SK-N-SH (cell line): ENCODE results near the gene TICAM1. TPM values are rescaled to one million over a fixed set of nuclear protein-coding genes. Genes with fewer than 3 reads are reported as not detected.
"Not testable (repeated sequence)": the region's sequence is repeated elsewhere in the genome, so short reads cannot be mapped to it uniquely, and the experiment has no call there.

Experiments used
- CTCF ChIA-PET: fragments of 300-600, 350-600 bp; formaldehyde crosslinking; extraction: SDS; loops from one replicate; lab custom pipeline; 2021; lab: Yijun Ruan, JAX
- POLR2A ChIA-PET: fragments of 350-600 bp; sonication (Branson Sonifier 250); formaldehyde crosslinking; extraction: SDS; loops from one replicate; lab custom pipeline; 2020; ENCODE audit warnings: antibody characterized with exemption, inconsistent platforms; lab: Yijun Ruan, JAX
- DNase-seq: peaks from one replicate; pipeline ENCODE4 v3.0.0; 2012
- H2AFZ ChIP-seq: fragments of 200-600 bp; sonication (generic); 2 replicates; pipeline ENCODE4 v1.8.1; 2016; ENCODE audit warnings: antibody characterized with exemption, mild to moderate bottlenecking, low read depth
- H3F3A ChIP-seq: fragments of 200-600 bp; sonication (generic); replicated peaks from 2 replicates; pipeline ENCODE3; 2016; ENCODE audit warnings: antibody characterized with exemption, mild to moderate bottlenecking; ENCODE audit not compliant: insufficient read depth
- H3K27ac ChIP-seq, 2 experiments: fragments of 200-500 bp in 1 of 2; fragments of 200-600 bp in 1 of 2; sonication (Bioruptor generic) in 1 of 2; sonication (generic), shearing (Covaris generic) in 1 of 2; 2 replicates each; pipeline versions ENCODE4 v1.5.1 to v1.6.1; 2014 to 2016; ENCODE audit warnings: low read depth in 2 of 2, inconsistent platforms in 1 of 2, low read length in 1 of 2, mild to moderate bottlenecking in 1 of 2, mixed read lengths in 1 of 2
- H3K27me3 ChIP-seq: fragments of 200-600 bp; sonication (generic), shearing (Covaris generic); 2 replicates; pipeline ENCODE4 v1.6.1; 2016; ENCODE audit warnings: mixed run types; ENCODE audit not compliant: insufficient read depth
- H3K36me3 ChIP-seq, 2 experiments: fragments of 200-500 bp in 1 of 2; fragments of 200-600 bp in 1 of 2; sonication (Bioruptor generic) in 1 of 2; sonication (generic) in 1 of 2; replicated peaks in 1 of 2; 2 replicates each; pipeline versions ENCODE3 to v1.5.1; 2014 to 2016; ENCODE audit warnings: low read length in 1 of 2, mild to moderate bottlenecking in 1 of 2; ENCODE audit not compliant: insufficient read depth in 2 of 2, control insufficient read depth in 1 of 2
- H3K4me1 ChIP-seq, 2 experiments: fragments of 200-500 bp in 1 of 2; fragments of 200-600 bp in 1 of 2; sonication (Bioruptor generic) in 1 of 2; sonication (generic), shearing (Covaris generic) in 1 of 2; 2 replicates each; pipeline versions ENCODE4 v1.5.1 to v1.6.1; 2014 to 2016; ENCODE audit warnings: low read depth in 1 of 2, low read length in 1 of 2, mixed run types in 1 of 2; ENCODE audit not compliant: insufficient read depth in 2 of 2, control insufficient read depth in 1 of 2
- H3K4me2 ChIP-seq: fragments of 200-600 bp; sonication (generic), shearing (Covaris generic); 2 replicates; pipeline ENCODE4 v1.6.1; 2017; ENCODE audit warnings: mixed run types
- H3K4me3 ChIP-seq, 2 experiments: fragments of 200-500 bp in 1 of 2; fragments of 200-600 bp in 1 of 2; sonication (Bioruptor generic) in 1 of 2; sonication (generic), shearing (Covaris generic) in 1 of 2; 2 replicates each; pipeline versions ENCODE4 v1.5.1 to v1.8.1; 2014 to 2016; ENCODE audit warnings: low read depth in 2 of 2, inconsistent platforms in 1 of 2, low read length in 1 of 2, mild to moderate bottlenecking in 1 of 2, mixed read lengths in 1 of 2, moderate library complexity in 1 of 2
- H3K79me2 ChIP-seq: fragments of 200-600 bp; sonication (generic); 2 replicates; pipeline ENCODE4 v1.8.1; 2017; ENCODE audit warnings: mild to moderate bottlenecking; ENCODE audit not compliant: insufficient read depth
- H3K9ac ChIP-seq: fragments of 200-600 bp; sonication (generic); 2 replicates; pipeline ENCODE4 v1.6.1; 2017; ENCODE audit warnings: mixed run types
- H3K9me2 ChIP-seq: fragments of 200-600 bp; sonication (generic); 2 replicates; pipeline ENCODE4 v1.6.1; 2017; ENCODE audit warnings: mixed run types
- H3K9me3 ChIP-seq: fragments of 200-600 bp; sonication (generic); 2 replicates; pipeline ENCODE4 v1.6.1; 2017; ENCODE audit warnings: mixed run types, mild to moderate bottlenecking, moderate library complexity
- H4K20me1 ChIP-seq: fragments of 200-600 bp; sonication (generic); 2 replicates; pipeline ENCODE4 v1.6.1; 2017; ENCODE audit warnings: mild to moderate bottlenecking, mixed run types; ENCODE audit not compliant: insufficient read depth
- CTCF ChIP-seq: fragments of 200-600 bp; sonication (generic); IDR thresholded peaks from 2 replicates; pipeline ENCODE4 v1.6.1; 2017; ENCODE audit warnings: antibody characterized with exemption, mild to moderate bottlenecking, moderate library complexity
- EP300 ChIP-seq, 2 experiments: IDR thresholded peaks; 2 replicates each; pipeline versions ENCODE4 v1.4.0 to v1.6.1; 2012; ENCODE audit warnings: borderline replicate concordance in 1 of 2, low read depth in 1 of 2, low read length in 1 of 2
- EZH2phosphoT487 ChIP-seq: fragments of 200-600 bp; sonication (generic); IDR thresholded peaks from 2 replicates; pipeline ENCODE4 v1.6.1; 2017; ENCODE audit warnings: low read depth, mixed run types, mild to moderate bottlenecking, antibody characterized with exemption, moderate library complexity, borderline replicate concordance
- FOSL2 ChIP-seq: IDR thresholded peaks from 2 replicates; pipeline ENCODE4 v1.4.0; 2012; ENCODE audit warnings: low read depth, mild to moderate bottlenecking, moderate library complexity, borderline replicate concordance
- FOXM1 ChIP-seq: IDR thresholded peaks from 2 replicates; pipeline ENCODE4 v1.4.0; 2012; ENCODE audit warnings: low read depth, mild to moderate bottlenecking
- GABPA ChIP-seq: IDR thresholded peaks from 2 replicates; pipeline ENCODE4 v1.4.0; 2012; ENCODE audit warnings: low read depth, mild to moderate bottlenecking
- GATA2 ChIP-seq: sonication (generic); formaldehyde crosslinking; IDR thresholded peaks from 2 replicates; pipeline ENCODE4 v1.5.0; 2020; ENCODE audit warnings: mild to moderate bottlenecking, missing genetic modification reagents
- MAX ChIP-seq: IDR thresholded peaks from 2 replicates; pipeline ENCODE4 v1.4.0; 2012; ENCODE audit warnings: low read depth
- MXI1 ChIP-seq: IDR thresholded peaks from 2 replicates; pipeline ENCODE4 v1.6.1; 2012; ENCODE audit warnings: mild to moderate bottlenecking, low read depth, low read length, improper control_type of control experiment
- NRF1 ChIP-seq: IDR thresholded peaks from 2 replicates; pipeline ENCODE4 v1.6.1; 2012; ENCODE audit warnings: low read depth, mild to moderate bottlenecking, low read length
- POLR2AphosphoS5 ChIP-seq: IDR thresholded peaks from 2 replicates; pipeline ENCODE4 v1.6.1; 2012; ENCODE audit warnings: low read depth, low read length
- REST ChIP-seq: IDR thresholded peaks from 2 replicates; pipeline ENCODE4 v1.6.1; 2012; ENCODE audit warnings: mild to moderate bottlenecking, low read depth, low read length, moderate library complexity
- TEAD4 ChIP-seq: IDR thresholded peaks from 2 replicates; pipeline ENCODE4 v1.4.0; 2012; ENCODE audit warnings: mild to moderate bottlenecking, borderline replicate concordance; ENCODE audit not compliant: insufficient read depth
- USF1 ChIP-seq: IDR thresholded peaks from 2 replicates; pipeline ENCODE4 v1.4.0; 2012; ENCODE audit warnings: low read depth, borderline replicate concordance
- USF2 ChIP-seq: fragments of 150-350 bp; IDR thresholded peaks from 2 replicates; pipeline ENCODE4 v1.6.1; 2017; ENCODE audit warnings: antibody characterized with exemption, low read length, low read depth, borderline replicate concordance
- YY1 ChIP-seq: IDR thresholded peaks from 2 replicates; pipeline ENCODE4 v1.4.0; 2012; ENCODE audit warnings: low read depth, mild to moderate bottlenecking
- ZBTB33 ChIP-seq: IDR thresholded peaks from 2 replicates; pipeline ENCODE4 v1.4.0; 2012; ENCODE audit warnings: low read depth, borderline replicate concordance
- WGBS: methylation state at CpG from one replicate; pipeline ENCODE4 v1.1.6; 2017; ENCODE audit warnings: low lambda C conversion rate; 5-methylcytosine and 5-hydroxymethylcytosine counted together
- polyA plus RNA-seq, 3 experiments: library from polyadenylated mRNA; depleted of rRNA; stranded (reverse); fragments of >200 nt; gene quantifications; 2 replicates each; pipeline ENCODE4 v1.2.3, GENCODE V29; 2012

The TICAM1 gene
- polyA plus RNA-seq, 1 of the 3 experiments (the other 2 are of a cell fraction): 2.7 TPM

- Histone ChIP-seq H3K79me2 (no peaks in the 10 kb centered on the region), H4K20me1 (no peaks in the 10 kb centered on the region), H3K27ac (no peak overlapping the region), H3K27me3 (no peaks in the 10 kb centered on the region), H3K4me2 (no peak overlapping the region), H2AFZ (no peak overlapping the region), H3K4me3 (no peak overlapping the region), H3K9ac (no peak overlapping the region), H3K4me1 (peaks cover 0 to 9% of the 10 kb centered on the region in 2 experiments; a peak in 1 of 4 replicates), H3K9me2 (no peaks in the 10 kb centered on the region), H3F3A (no peaks in the 10 kb centered on the region), H3K9me3 (no peaks in the 10 kb centered on the region), H3K36me3 (no peaks in the 10 kb centered on the region)
- CTCF ChIA-PET: interaction anchor here (1.8 to 5.6 kb wide), 2 partner anchors 10 to 48 kb away, joined by 9 to 22 read pairs; partner anchors contain the start of gene FEM1A
- POLR2A ChIA-PET: no interaction called here
- 43% methylated on average over 6 of the region's 6 CpGs for WGBS
- TF ChIP-seq USF2: no peak
- TF ChIP-seq USF1: no peak
- no peak for TF ChIP-seq EP300 (IDR thresholded peaks at IDR 0.05; ENCODE audit: borderline replicate concordance in 1 of 2, low read depth in 1 of 2, low read length in 1 of 2)
- TF ChIP-seq REST: no peak
- TF ChIP-seq FOSL2: no peak
- TF ChIP-seq MAX: no peak
- TF ChIP-seq MXI1: no peak
- no peak for TF ChIP-seq NRF1
- no peak for TF ChIP-seq CTCF
- no peak for TF ChIP-seq TEAD4
- no peak for TF ChIP-seq POLR2AphosphoS5
- no peak for TF ChIP-seq YY1
- TF ChIP-seq GABPA: no peak
- no peak for TF ChIP-seq ZBTB33
- TF ChIP-seq EZH2phosphoT487: no peak
- TF ChIP-seq FOXM1: no peak
- no peak for TF ChIP-seq GATA2 (CRISPR knock-in tag)
- no peak for DNase-seq
These were observed 50.7 kb downstream of the TICAM1 start for GRCh38 chr19:4780860-4781259.

GRCh38 chr19:4778124-4778523, 53.4 kb downstream of the TICAM1 start:
- H3F3A ChIP-seq, H3K4me2 ChIP-seq, H3K9me2 ChIP-seq, H3K36me3 ChIP-seq, DNase-seq, H3K9ac ChIP-seq, H3K27ac ChIP-seq, H3K9me3 ChIP-seq, H3K4me1 ChIP-seq, H3K4me3 ChIP-seq, H3K79me2 ChIP-seq, H3K27me3 ChIP-seq, H4K20me1 ChIP-seq, H2AFZ ChIP-seq: not testable (repeated sequence)
- CTCF ChIA-PET: interaction anchor here (0.6 to 5.6 kb wide), 5 partner anchors 12 to 46 kb away, joined by 3 to 22 read pairs (median 3); partner anchors contain the start of gene FEM1A
- 61% methylated on average over 5 of the region's 5 CpGs for WGBS
- POLR2A ChIA-PET: interaction anchor here (1.3 kb wide), 1 partner anchor 9 kb away, joined by 5 read pairs; no protein-coding TSS in a partner anchor
